HG03280 (cell line): Measurements from ENCODE around the gene RAF1.
A peak's percentile ranks its signal among the peaks of the same experiment; 100 is the strongest.
"Not testable (repeated sequence)": the region's sequence is repeated elsewhere in the genome, so short reads cannot be mapped to it uniquely, and the experiment has no call there.

Experiments used
- ATAC-seq: cut with Tn5 transposase; IDR thresholded peaks from one replicate; pipeline ENCODE4 v1.9.1; 2021; ENCODE audit warnings: mild to moderate bottlenecking, moderate library complexity; ENCODE audit not compliant: unreplicated experiment

RAF1 gene

DNA sequence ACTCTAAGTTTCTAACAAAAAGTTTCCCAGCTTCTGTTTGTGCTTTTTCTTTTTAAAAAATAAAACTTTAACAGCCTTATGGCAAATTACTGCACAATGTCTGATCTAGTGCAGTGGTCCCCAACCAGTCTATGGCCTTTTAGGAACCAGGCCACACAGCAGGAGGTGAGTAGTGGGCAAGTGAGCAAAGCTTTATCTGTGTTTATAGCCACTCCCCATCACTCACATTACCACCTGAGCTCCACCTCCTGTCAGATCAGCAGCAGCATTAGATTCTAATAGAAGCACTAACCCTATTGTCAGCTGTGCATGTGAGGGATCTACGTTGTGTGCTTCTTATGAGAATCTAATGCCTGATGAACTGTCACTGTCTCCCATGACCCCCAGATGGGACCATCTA, 101.5 kb downstream of the RAF1 start:
- no peak for ATAC-seq

DNA sequence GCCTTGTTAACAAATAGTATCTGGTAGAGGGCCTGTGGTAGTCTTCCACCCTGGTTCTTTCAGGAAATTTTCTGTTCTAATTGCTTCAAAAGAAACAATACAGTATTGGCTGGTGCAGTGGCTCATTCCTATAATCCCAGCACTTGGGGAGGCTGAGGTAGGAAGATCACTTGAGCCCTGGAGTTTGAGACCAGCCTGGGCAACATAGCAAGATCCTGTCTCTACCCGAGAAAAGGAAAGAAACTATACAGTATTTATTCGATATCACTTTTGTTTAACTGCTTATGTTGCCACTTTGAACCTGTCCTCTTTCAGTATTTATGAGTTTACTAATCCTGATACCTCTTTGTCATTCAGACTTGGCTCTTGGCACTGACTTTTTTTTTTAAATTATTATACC, 102.5 kb downstream of the RAF1 start:
- no peak for ATAC-seq

DNA sequence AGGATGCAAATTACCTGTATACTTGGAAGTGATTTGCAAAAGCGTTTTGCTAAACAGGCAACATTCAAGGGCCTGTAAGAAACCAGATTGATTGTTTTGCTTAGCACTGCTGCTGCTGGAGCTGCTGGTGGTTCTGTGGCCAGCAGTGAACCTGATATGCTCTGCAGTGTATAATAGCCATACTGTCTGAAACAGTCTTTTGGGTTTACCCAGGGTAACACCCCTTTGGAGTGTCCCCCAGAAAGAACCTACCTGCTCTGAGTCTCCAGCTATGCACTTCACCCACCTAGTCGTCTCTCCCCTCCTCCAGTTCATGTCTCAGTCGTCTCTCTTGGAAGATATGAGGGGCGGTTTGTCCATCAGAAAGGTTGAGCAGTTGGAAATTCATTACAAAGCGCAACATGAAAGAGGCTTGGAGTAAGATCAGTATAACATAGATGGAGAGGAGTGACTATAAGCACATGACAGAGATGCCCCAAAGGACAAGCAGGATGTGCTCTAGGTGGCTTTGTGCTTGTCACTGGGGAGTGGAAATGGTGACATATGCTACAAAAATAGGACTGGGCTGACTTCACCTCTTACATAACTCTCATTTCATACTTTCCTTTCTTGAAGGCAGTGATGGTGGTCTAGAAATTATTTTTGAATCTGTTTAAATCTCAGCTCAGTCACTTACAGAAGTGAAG, 103.3 kb downstream of the RAF1 start:
- ATAC-seq, result no peak

DNA sequence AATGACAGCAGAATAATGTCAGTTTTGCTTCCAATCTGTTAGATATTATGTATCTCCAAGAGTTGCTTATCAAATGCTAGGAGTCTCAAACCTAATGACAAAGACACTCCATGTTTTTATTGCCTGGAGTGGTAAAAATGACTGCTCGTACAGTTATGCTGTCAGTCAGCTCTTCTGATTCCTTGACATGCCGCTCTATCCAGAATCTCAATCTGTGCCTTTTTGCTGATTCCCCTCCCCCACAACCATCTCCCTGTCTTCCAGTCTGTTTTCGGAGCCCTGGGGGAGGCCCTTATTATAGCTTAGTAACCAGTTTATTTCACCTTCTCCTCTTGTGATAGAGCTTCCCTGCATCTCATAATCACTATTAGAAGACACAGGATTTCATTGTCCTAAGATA, 104.4 kb downstream of the RAF1 start:
- no peak for ATAC-seq

DNA sequence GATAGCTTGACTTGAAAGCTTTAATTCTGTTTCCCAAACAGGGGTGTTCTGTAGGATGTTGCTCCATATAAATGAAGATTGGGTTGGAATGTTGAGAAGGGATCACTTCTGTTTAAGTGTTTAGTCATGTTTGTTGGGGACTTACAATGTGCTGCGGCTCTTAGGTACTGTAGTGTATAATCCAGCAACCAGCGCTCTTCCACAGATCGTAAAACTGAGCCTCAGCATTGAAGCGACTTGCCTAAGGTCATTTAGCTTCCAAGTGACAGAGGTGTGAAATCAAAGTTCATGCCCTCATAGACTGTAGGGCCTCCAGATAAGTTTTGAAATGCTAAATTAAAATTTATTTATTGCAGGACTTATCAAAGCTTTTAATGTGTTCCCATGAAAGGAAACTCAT, 105.2 kb downstream of the RAF1 start:
- no peak for ATAC-seq

DNA sequence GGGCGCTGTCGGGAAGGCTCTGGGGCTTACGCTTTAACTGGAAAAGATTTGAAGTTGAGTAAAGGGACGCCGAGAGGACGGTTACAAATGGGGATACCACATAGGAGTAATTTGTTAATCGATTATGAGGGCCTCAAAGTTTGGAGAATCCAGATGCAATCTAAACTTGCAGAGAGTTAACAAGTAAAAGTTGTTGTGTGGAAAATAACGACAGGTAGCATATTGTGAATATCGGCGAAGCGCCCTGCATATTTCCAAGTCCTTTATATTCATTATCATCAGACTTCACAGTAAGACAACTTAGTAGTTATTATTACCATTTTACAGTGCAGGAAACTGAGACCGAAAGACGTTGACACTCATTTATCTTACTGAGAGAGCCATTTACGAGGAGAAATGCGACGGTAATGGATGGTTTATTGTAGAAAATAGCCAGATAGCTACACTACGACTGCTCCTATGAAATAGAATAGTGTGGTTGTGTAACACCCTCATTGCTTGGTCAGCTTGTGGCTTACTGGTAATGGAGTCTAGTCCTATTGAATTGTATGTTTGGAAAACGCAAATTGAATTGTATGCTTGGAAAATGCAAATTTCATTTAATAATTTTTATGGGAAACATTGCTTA, 106.3 kb downstream of the RAF1 start:
- ATAC-seq, result no peak

DNA sequence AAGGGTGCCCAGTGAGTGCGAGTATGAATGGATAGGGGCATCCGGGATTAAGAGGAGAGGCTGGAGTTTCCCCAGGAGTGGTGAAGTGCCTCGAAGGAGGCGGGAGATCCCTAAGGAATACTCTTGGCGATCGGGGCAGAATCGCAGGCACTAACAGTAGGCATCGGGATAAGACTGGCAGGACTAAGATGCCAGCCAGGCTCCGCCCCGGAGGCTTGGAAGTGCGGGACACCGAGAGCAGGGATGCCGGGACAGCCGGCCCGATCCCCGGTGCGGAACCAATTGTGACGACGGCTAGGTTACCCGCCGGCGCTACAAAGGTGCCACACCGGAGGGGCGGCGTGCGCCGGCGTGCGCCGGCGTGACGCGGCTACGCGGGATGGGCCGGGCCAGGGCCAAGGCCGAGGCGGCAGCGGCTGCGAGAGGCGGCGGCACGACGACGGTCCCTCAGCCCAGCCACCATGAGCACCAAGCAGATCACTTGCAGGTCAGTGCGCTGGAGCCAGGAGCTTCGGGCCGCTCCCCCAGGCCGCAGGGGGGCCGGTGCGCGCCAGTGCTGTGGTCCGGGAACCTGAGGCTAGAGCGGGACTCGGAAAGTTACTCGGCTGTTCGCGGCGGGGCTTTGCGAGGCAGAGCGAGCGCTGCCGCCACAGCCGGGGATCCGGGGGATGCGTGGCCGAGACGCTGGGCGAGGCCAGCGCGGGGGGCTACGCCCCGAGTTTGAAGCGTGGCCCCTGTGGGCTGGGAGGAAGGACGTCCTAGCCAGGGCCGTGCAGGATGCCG, 107.0 kb downstream of the RAF1 start, which contains the start of gene MKRN2:
MKRN2 (plus strand) TSS at position 398 of the 783 bp plus-strand sequence; CDS start at position 462, 64 bp downstream.
- ATAC-seq, result peak; percentile 86

DNA sequence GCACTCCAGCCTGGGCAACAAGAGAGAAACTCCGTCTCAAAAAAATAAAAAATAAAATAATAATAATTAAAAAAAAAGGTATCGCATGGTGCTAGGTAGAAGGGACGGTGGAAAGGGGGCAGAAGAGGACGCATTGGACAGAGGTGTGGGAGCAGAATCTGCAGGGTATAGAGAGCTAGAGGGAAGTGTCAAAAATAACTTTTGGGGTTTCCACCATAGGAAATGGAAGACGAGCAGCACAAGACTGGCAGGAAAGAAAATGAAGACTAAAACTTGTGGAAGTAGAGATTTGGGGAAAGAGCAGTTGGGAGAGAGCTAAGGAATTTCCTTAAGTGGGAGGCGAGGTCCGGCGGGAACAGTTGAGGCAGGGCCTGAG, 107.6 kb downstream of the RAF1 start:
- ATAC-seq, result no peak

DNA sequence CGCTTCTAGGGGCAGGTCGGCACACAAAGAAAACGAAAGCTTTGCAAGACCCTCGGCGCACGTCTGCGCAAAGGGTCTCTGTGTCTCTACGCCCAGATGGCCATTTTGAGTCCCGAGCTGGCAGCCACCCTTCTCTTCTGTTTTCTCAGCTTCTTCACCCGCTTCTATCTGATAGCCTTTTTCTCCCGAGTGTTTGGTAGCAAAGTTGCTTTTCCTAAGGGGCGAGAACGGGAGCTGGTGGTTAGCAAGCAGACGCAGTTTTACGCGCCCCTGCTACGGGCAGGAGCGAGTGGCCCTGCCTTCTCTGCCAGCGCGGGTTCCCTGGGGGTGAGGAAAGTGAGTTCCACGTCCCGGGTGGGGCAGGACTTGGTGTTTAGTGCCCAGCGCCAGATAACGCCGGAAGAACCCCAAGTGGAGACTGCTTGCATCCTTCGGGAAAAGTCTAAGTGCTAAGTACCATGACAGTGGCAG, 110.0 kb downstream of the RAF1 start:
- ATAC-seq, result no peak

DNA sequence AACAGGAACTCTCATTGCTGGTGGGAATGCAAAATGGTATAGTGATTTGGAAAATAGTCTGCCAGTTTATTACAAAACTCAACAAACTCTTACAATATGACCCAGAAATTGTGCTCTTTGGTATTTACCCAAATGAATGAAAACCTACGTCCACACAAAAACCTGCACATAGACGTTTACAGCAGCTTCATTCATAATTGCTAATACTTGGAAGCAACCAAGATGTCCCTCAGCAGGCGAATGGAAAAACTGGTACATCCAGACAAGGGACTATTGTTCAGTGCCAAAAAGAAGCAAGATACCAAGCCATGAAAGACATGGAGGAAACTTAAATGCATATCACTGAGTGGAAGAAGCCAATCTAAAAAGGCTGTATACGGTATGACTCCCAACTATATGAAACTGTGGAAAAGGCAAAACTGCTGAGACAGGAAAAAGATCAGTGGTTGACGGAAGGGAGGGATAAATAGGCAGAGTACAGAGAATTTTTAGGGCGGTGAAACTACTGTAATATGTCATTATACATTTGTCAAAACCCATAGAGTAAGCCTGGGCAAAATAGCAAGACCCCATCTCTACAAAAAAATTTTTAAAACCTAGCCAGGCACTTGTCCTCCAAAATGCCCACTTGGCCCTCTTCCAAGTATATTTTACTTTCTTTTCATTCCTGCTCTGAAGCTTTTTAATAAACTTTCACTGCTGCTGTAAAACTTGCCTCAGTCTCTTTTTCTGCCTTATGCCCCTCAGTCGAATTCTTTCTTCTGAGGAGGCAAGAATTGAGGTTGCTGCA, 113.8 kb downstream of the RAF1 start:
- no peak for ATAC-seq

DNA sequence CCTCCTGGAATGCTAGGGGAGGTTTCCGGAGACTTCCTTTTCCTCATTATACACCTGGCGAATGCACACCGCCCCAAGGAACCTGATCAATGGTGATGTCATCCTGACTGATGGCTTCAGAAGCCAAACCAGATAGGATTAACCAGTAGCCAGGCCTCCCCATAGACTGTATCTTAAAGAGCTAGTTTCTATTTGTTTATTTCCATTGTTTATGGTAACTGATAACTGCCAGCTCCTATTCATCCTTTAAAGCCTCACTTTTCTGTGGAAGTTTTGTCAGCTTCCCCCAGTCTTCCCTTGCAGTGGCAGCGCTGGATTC, 118.5 kb downstream of the RAF1 start, which contains the start of gene MKRN2OS:
MKRN2OS (minus strand) TSS at position 27 of the 319 bp plus-strand sequence. CDS start 35 bp downstream, outside the sequence.
- no peak for ATAC-seq

DNA sequence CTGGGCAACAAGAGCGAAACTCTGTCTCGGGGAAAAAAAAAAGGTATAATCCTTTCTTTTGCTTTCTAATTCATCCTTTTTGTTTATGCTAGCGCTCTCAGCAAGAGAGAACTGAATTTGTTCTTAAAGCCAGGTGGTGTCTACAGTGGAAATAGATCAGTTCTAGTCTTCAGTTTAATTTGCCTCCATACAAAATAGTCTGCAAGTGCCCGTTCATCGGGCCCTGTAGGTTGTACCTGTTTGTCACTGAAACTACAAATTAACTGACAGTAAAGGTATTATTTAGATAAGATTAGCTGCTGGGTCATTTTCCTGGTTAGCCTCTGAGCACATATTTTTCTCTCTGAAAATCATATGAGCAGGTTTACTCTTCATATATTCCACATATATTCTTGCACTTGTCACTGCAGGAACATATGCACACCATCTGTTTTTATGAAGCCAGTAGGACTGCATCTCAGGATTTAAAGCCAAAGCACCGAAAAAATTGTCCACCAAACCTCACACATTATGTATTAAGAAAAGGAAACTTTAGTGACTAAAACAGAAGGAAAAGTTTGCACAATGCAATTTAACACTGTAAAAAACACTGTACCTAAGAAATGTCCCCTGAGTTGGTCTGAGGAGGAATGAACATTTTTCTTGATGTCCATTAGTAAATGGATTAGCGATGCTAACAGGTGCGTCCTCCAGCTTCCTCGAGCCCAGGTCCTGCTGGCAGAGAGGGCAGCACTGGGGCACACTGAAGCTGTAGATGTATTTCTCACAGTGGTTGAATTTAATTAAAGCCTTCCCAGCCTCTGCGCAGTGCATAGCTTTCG, 119.1 kb downstream of the RAF1 start:
- ATAC-seq, result no peak

DNA sequence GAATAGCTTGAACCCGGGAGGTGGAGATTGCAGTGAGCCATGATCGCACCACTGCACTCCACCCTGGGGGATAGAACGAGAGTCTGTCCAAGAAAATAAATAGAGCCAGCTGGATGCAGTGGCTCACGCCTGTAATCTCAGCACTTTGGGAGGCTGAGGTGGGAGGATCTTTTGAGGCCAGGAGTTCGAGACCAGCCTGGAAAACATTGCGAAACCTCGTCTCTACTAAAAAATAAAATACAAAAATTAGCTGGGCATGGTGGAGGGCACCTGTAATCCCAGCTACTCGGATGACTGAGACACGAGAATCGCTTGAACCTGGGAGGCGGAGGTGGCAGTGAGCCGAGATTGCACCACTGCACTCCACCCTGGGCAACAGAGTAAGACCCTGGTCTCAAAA, 120.4 kb downstream of the RAF1 start:
- ATAC-seq, result not testable (repeated sequence)

DNA sequence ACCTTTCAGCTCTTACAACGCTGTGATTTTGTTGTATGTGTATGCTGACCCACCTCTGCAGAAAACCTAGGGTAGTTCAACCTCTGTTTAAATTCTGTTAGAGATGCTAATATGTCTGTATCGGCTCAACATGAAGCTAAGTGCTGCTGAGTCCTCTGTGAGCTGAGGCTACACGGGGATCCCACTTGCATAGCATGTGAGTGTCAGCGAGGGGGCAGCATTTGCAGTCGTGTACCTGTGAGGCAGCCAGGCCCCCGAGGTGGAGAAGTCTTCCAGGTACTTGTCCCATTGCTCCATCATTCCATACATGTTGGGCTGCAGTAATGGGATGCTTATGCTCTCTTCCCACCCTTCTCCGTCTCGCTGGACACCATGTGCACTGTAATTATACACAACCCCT, 122.3 kb downstream of the RAF1 start:
- no peak for ATAC-seq

DNA sequence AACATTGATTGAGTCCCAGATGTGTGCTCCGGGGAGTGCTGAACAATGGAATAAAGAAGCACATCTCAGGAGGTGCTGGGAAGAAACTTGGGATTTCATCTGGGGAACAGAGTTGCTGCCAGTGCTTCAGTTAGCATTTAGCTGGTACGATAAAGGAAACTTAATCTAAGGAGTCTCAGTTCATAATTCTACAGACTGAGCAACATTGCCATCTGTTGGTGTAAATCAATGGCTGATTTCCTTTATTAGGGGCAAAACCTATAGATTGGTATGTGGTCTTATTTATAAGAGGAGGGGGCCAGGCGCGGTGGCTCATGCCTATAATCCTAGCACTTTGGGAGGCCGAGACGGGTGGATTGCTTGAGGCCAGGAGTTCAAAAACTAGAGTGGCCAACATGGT, 127.5 kb downstream of the RAF1 start:
- no peak for ATAC-seq
